K562 (cell line): ENCODE results near the gene LILRA5. TPM values are rescaled to one million over a fixed set of nuclear protein-coding genes. Genes with fewer than 3 reads are reported as not detected.

Source experiments
- ATAC-seq: fragments of 200-7000 bp; cut with Tn5 transposase; 3 replicates; pipeline ENCODE4 v1.9.1; 2020; ENCODE audit warnings: moderate library complexity
- BruUV-seq: library from RNA; stranded (reverse); fragments of 400-500 nt; replicated peaks from 2 replicates; lab custom pipeline; 2021; lab: Mats Ljungman, UMichigan
- CTCF ChIA-PET: fragments of 300-600 bp; formaldehyde crosslinking; extraction: SDS; loops from one replicate; lab custom pipeline; 2021; ENCODE audit warnings: low intra/inter-chr PET ratio; lab: Yijun Ruan, JAX
- POLR2A ChIA-PET: fragments of 300-600, 350-650 bp; sonication (Branson Sonifier 250); formaldehyde crosslinking; extraction: SDS; loops from one replicate; lab custom pipeline; 2021; ENCODE audit warnings: antibody characterized with exemption, inconsistent platforms; lab: Yijun Ruan, JAX
- DNase-seq, 4 experiments: peaks; one replicate each; pipeline versions ENCODE4 v3.0.0 to v3.0.0-alpha.2; 2011 to 2018; ENCODE audit warnings: low spot score in 3 of 4, mixed read lengths in 3 of 4; ENCODE audit errors: extremely low read depth in 1 of 4
- FAIRE-seq: peaks from 2 replicates; lab custom pipeline; 2011; peaks lifted over from hg19 to GRCh38; lab: Jason Lieb, UNC
- H2AFZ ChIP-seq: 2 replicates; pipeline ENCODE4 v1.6.0; 2011; ENCODE audit warnings: low read depth, low read length, control low read depth, inconsistent platforms
- H3K27ac ChIP-seq: fragments of 200-600 bp; 3 replicates; pipeline ENCODE4 v1.8.0; 2011; ENCODE audit warnings: low read depth, mild to moderate bottlenecking, control low read depth, inconsistent platforms, low read length, moderate library complexity, mixed read lengths; ENCODE audit errors: extremely low read depth
- H3K27me3 ChIP-seq, 2 experiments: fragments of 300-600 bp in 1 of 2; 2 replicates in 1 of 2; 3 replicates in 1 of 2; pipeline versions ENCODE4 v1.6.0 to v1.8.0; 2011; ENCODE audit warnings: inconsistent platforms in 2 of 2, low read length in 2 of 2, mild to moderate bottlenecking in 1 of 2, mixed read lengths in 1 of 2, moderate library complexity in 1 of 2; ENCODE audit not compliant: control insufficient read depth in 2 of 2, insufficient read depth in 2 of 2
- H3K36me3 ChIP-seq: fragments of 300-600 bp; 3 replicates; pipeline ENCODE4 v1.8.0; 2011; ENCODE audit warnings: mild to moderate bottlenecking, low read length, inconsistent platforms; ENCODE audit not compliant: control insufficient read depth, insufficient read depth
- H3K4me1 ChIP-seq, 2 experiments: fragments of 200-600 bp in 1 of 2; replicated peaks in 1 of 2; 2 replicates in 1 of 2; 3 replicates in 1 of 2; pipeline versions ENCODE4 v1.5.1 to v1.8.0; 2011; ENCODE audit warnings: inconsistent platforms in 2 of 2, low read length in 2 of 2, mild to moderate bottlenecking in 1 of 2, mixed read lengths in 1 of 2, moderate library complexity in 1 of 2; ENCODE audit not compliant: control insufficient read depth in 2 of 2, insufficient read depth in 2 of 2
- H3K4me2 ChIP-seq: 2 replicates; pipeline ENCODE4 v1.6.1; 2011; ENCODE audit warnings: low read length, control low read depth, inconsistent platforms, mixed read lengths; ENCODE audit not compliant: insufficient read depth
- H3K4me3 ChIP-seq: fragments of 200-600 bp; sonication (generic), shearing (Covaris generic); 2 replicates; pipeline ENCODE4 v1.5.1; 2016; ENCODE audit warnings: control low read depth, inconsistent platforms
- H3K79me2 ChIP-seq: fragments of 200-600 bp; 3 replicates; pipeline ENCODE4 v1.8.0; 2011; ENCODE audit warnings: low read length, inconsistent platforms; ENCODE audit not compliant: control insufficient read depth, insufficient read depth
- H3K9ac ChIP-seq, 2 experiments: 2 replicates each; pipeline versions ENCODE4 v1.6.0 to v1.6.1; 2011; ENCODE audit warnings: low read depth in 2 of 2, low read length in 2 of 2, control low read depth in 1 of 2, inconsistent platforms in 1 of 2, mild to moderate bottlenecking in 1 of 2, mixed read lengths in 1 of 2; ENCODE audit not compliant: insufficient read depth in 1 of 2
- H3K9me1 ChIP-seq: one replicate; pipeline ENCODE4 v1.6.0; 2011; ENCODE audit warnings: inconsistent platforms, mild to moderate bottlenecking, low read length, moderate library complexity; ENCODE audit not compliant: control insufficient read depth, insufficient read depth
- H3K9me3 ChIP-seq: replicated peaks from 2 replicates; pipeline ENCODE4 v1.5.1; 2011; ENCODE audit warnings: low read depth, low read length, inconsistent platforms; ENCODE audit not compliant: control insufficient read depth, insufficient read depth
- H4K20me1 ChIP-seq: replicated peaks from 2 replicates; pipeline ENCODE4 v1.6.1; 2011; ENCODE audit warnings: low read length, inconsistent platforms, mixed read lengths; ENCODE audit not compliant: control insufficient read depth, insufficient read depth
- CBX5 ChIP-seq: IDR thresholded peaks from 2 replicates; pipeline ENCODE4 v1.6.1; 2014; ENCODE audit warnings: low read depth, borderline replicate concordance
- ELF2 ChIP-seq: fragments of 250-450 bp; sonication (Bioruptor Pico); IDR thresholded peaks from 2 replicates; pipeline ENCODE4 v1.5.0; 2021; ENCODE audit warnings: mild to moderate bottlenecking
- ETV1 ChIP-seq: fragments of 450-650 bp; conservative IDR thresholded peaks from 2 replicates; pipeline ENCODE4 v1.6.1; 2016; ENCODE audit warnings: missing genetic modification characterization, control low read depth, low read depth, missing compliant biosample characterization
- FIP1L1 ChIP-seq: fragments of 200-400 bp; formaldehyde crosslinking; IDR thresholded peaks from 2 replicates; pipeline ENCODE4 v1.6.1; 2018; ENCODE audit warnings: mild to moderate bottlenecking, low read depth, low read length; ENCODE audit not compliant: poor library complexity, severe bottlenecking
- FOXA1 ChIP-seq: fragments of 450-650 bp; IDR thresholded peaks from 2 replicates; pipeline ENCODE4 v1.6.1; 2016; ENCODE audit warnings: mild to moderate bottlenecking, borderline replicate concordance
- KHSRP ChIP-seq: fragments of 450-650 bp; IDR thresholded peaks from 2 replicates; pipeline ENCODE4 v1.6.1; 2017
- NRF1 ChIP-seq, 2 experiments: fragments of 450-650 bp; IDR thresholded peaks in 1 of 2; conservative IDR thresholded peaks in 1 of 2; 2 replicates each; pipeline ENCODE4 v1.6.1; 2014; ENCODE audit warnings: mild to moderate bottlenecking in 2 of 2
- PCBP1 ChIP-seq: fragments of 200-400 bp; formaldehyde crosslinking; IDR thresholded peaks from 2 replicates; pipeline ENCODE4 v1.6.1; 2018; ENCODE audit warnings: mild to moderate bottlenecking, low read depth, low read length; ENCODE audit not compliant: poor library complexity, severe bottlenecking
- RBM14 ChIP-seq: fragments of 200-400 bp; formaldehyde crosslinking; IDR thresholded peaks from 2 replicates; pipeline ENCODE4 v1.6.1; 2018; ENCODE audit warnings: low read depth, mild to moderate bottlenecking, low read length, moderate library complexity, borderline replicate concordance; ENCODE audit not compliant: insufficient read depth
- SIN3A ChIP-seq, 2 experiments: fragments of 150-350 bp in 1 of 2; IDR thresholded peaks; 2 replicates each; pipeline ENCODE4 v1.6.1; 2011 to 2016; ENCODE audit warnings: borderline replicate concordance in 2 of 2, low read depth in 2 of 2, low read length in 2 of 2, mild to moderate bottlenecking in 2 of 2, moderate library complexity in 2 of 2; ENCODE audit not compliant: control insufficient read depth in 1 of 2
- TAL1 ChIP-seq: fragments of 450-650 bp; IDR thresholded peaks from 2 replicates; pipeline ENCODE4 v1.6.1; 2016; ENCODE audit warnings: mild to moderate bottlenecking
- WGBS: fragments of 100-300 bp; shearing (Covaris generic); methylation state at CpG from one replicate; pipeline ENCODE4 v1.1.6; 2016; ENCODE audit warnings: low coverage, mixed read lengths; ENCODE audit not compliant: insufficient coverage; ENCODE audit errors: missing lambda C conversion rate; 5-methylcytosine and 5-hydroxymethylcytosine counted together
- in situ Hi-C: fragments of 300-500 bp; cut with MboI; formaldehyde crosslinking; loops from 4 replicates; pipeline ENCODE4 v1.15.0; 2018; ENCODE audit warnings: inconsistent platforms, mixed read lengths
- intact Hi-C: fragments of 100-400 bp; cut with micrococcal nuclease; formaldehyde crosslinking; loops from 2 replicates; pipeline ENCODE4 v1.14.2; 2022
- polyA plus RNA-seq, 8 experiments: library from polyadenylated mRNA; depleted of rRNA in 4 of 8; stranded (reverse) in 5 of 8; unstranded in 3 of 8; fragments of >200 nt; fragmentation: Nextera tagmentation in 2 of 8; fragmentation: Illumina TruSeq in 1 of 8; extraction: Ambion mirVana in 2 of 8; extraction: Trizol in 1 of 8; gene quantifications; 2 replicates each; pipeline versions ENCODE4 v1.2.1 to v1.2.3, GENCODE V29; 2011 to 2014; ENCODE audit warnings: inconsistent platforms in 1 of 8, missing spikeins in 1 of 8
- total RNA-seq, 7 experiments: library from RNA; depleted of rRNA in 6 of 7; stranded (reverse); fragments of >200 nt in 6 of 7; fragmentation: Illumina TruSeq in 2 of 7; extraction: Trizol in 2 of 7; gene quantifications; 2 replicates each; pipeline versions ENCODE4 v1.2.1 to v1.2.3, GENCODE V29; 2011 to 2021; ENCODE audit warnings: low replicate concordance in 1 of 7
- TF ChIP-seq, protein P1 (sequence below): fragments of 450-650 bp; IDR thresholded peaks from 2 replicates; pipeline ENCODE4 v1.6.1; 2018; ENCODE audit not compliant: partially characterized antibody

Gene LILRA5
- total and polyA plus RNA-seq, 9 of the 15 experiments (the other 6 are each of a cell fraction or from before 2014, with no cell fraction given), result not detected

DNA sequence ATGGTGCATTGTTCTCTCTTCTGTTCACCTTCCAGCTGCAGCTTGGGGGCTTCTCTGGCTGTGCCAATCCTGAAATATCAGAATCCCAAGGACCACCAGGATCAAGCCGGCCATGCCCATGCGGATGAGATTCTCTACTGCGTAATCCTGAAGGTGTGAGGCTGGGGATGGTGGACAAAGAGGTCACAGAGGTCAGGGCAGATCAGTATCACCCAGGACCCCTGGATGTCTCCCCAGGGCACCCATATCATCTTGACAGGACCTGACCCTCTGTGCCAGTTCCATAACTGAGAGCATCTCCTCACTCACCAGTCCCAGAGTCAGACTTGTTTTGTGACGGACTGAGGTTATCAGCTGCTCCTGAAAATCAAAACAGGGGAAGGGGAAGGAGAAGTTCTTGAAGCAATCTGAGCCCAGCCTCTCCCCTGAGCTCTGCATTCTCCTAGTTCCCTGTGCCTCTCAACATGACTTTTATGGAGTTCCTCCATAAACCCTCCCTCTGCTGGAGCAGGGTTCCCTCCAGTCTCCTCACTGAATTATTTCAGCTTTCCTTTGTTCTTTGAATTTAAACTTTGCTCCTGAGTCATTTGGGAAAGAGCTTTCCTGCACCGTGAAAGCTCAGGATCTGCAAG lies 5.5 kb downstream of the LILRA5 start:
- Histone ChIP-seq H3K4me1 (no peaks in the 10 kb centered on the region), H3K4me2 (no peak overlapping the region), H3K36me3 (no peaks in the 10 kb centered on the region), H2AFZ (no peak overlapping the region), H3K27ac (no peak overlapping the region), H3K9me3 (no peaks in the 10 kb centered on the region), H3K9ac (no peak overlapping the region), H3K79me2 (no peaks in the 10 kb centered on the region), H3K9me1 (no peaks in the 10 kb centered on the region), H3K4me3 (no peak overlapping the region), H3K27me3 (peaks cover 0 to 14% of the 10 kb centered on the region in 2 experiments; a peak in 2 of 5 replicates), H4K20me1 (no peaks in the 10 kb centered on the region)
- 4% methylated on average over 5 of the region's 5 CpGs for WGBS
- BruUV-seq, result no TSS peak
- ChIA-PET CTCF (no interaction called here), POLR2A (interaction anchor here (0.7 kb wide), 1 partner anchor 100 kb away, joined by 3 read pairs; no protein-coding TSS in a partner anchor)
- FAIRE-seq (no peak), DNase-seq (no peak), ATAC-seq (no peak)
- intact Hi-C loops (no loop called here), in situ Hi-C loops (no loop called here)
- TF ChIP-seq, protein P1, sequence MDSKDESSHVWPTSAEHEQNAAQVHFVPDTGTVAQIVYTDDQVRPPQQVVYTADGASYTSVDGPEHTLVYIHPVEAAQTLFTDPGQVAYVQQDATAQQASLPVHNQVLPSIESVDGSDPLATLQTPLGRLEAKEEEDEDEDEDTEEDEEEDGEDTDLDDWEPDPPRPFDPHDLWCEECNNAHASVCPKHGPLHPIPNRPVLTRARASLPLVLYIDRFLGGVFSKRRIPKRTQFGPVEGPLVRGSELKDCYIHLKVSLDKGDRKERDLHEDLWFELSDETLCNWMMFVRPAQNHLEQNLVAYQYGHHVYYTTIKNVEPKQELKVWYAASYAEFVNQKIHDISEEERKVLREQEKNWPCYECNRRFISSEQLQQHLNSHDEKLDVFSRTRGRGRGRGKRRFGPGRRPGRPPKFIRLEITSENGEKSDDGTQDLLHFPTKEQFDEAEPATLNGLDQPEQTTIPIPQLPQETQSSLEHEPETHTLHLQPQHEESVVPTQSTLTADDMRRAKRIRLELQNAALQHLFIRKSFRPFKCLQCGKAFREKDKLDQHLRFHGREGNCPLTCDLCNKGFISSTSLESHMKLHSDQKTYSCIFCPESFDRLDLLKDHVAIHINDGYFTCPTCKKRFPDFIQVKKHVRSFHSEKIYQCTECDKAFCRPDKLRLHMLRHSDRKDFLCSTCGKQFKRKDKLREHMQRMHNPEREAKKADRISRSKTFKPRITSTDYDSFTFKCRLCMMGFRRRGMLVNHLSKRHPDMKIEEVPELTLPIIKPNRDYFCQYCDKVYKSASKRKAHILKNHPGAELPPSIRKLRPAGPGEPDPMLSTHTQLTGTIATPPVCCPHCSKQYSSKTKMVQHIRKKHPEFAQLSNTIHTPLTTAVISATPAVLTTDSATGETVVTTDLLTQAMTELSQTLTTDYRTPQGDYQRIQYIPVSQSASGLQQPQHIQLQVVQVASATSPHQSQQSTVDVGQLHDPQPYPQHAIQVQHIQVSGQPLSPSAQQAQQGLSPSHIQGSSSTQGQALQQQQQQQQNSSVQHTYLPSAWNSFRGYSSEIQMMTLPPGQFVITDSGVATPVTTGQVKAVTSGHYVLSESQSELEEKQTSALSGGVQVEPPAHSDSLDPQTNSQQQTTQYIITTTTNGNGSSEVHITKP, result no peak
- TF ChIP-seq TAL1 (no peak), CBX5 (no peak), SIN3A (IDR thresholded peaks at IDR 0.05; ENCODE audit: borderline replicate concordance in 2 of 2, control insufficient read depth in 1 of 2, low read depth in 2 of 2, low read length in 2 of 2) (no peak), ELF2 (CRISPR knock-in tag) (no peak), FIP1L1 (no peak), FOXA1 (no peak), PCBP1 (no peak), KHSRP (no peak), NRF1 (conservative IDR thresholded peaks at IDR 0.05 in 1 of 2, IDR thresholded peaks at IDR 0.05 in 1 of 2) (no peak), RBM14 (no peak), ETV1 (tag) (no peak)
